HL-60 (cell line): Measurements from ENCODE around the gene TAS2R43.
"Not testable (repeated sequence)": the region's sequence is repeated elsewhere in the genome, so short reads cannot be mapped to it uniquely, and the experiment has no call there.

Experiments used
- DNase-seq, 2 experiments: peaks; one replicate each; pipeline ENCODE4 v3.0.0-alpha.2; 2010 to 2020; ENCODE audit warnings: low read depth in 1 of 2, low spot score in 1 of 2
- H3K27ac ChIP-seq: fragments of 250-450 bp; sonication (Bioruptor Pico); replicated peaks from 2 replicates; pipeline ENCODE4 v1.5.1; 2020; ENCODE audit warnings: mild to moderate bottlenecking, moderate library complexity
- H3K27me3 ChIP-seq: fragments of 250-450 bp; sonication (Bioruptor Pico); 2 replicates; pipeline ENCODE4 v1.5.1; 2021; ENCODE audit warnings: mild to moderate bottlenecking, moderate library complexity; ENCODE audit not compliant: insufficient read depth, poor library complexity, severe bottlenecking
- H3K4me3 ChIP-seq: replicated peaks from 2 replicates; pipeline ENCODE4 v1.5.1; 2011; ENCODE audit warnings: mild to moderate bottlenecking, control low read depth, low read length; ENCODE audit not compliant: insufficient read depth
- CTCF ChIP-seq: IDR thresholded peaks from one replicate; pipeline ENCODE4 v1.5.1; 2011; ENCODE audit warnings: low read length, control low read depth, inconsistent platforms; ENCODE audit not compliant: insufficient read depth
- GABPA ChIP-seq: IDR thresholded peaks from 2 replicates; pipeline ENCODE4 v1.6.1; 2012; ENCODE audit warnings: low read depth
- POLR2AphosphoS5 ChIP-seq: IDR thresholded peaks from 2 replicates; pipeline ENCODE4 v1.6.1; 2012; ENCODE audit warnings: low read depth
- REST ChIP-seq: IDR thresholded peaks from 2 replicates; pipeline ENCODE4 v1.6.1; 2012; ENCODE audit warnings: low read depth; ENCODE audit not compliant: insufficient replicate concordance
- SPI1 ChIP-seq: IDR thresholded peaks from 2 replicates; pipeline ENCODE4 v1.6.1; 2012; ENCODE audit warnings: low read depth, mild to moderate bottlenecking, borderline replicate concordance

TAS2R43 gene

DNA sequence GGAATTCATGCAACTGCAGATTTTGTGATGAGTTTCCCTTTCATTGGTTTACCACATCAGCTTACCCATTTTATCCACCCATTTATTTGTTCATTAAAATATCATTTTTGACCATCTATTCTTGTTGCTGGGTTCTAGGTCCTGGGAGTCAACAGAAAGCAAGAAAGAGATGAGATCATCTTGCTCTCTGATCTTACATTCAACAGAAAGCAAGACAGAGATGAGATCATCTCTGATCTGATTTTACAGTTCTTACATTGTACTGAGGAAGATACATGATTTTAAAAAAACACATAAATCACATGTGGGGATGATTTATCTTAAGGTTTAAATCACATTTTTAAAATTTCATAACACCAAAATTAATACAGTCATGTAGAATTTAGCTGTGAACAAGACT lies 32.3 kb downstream of the TAS2R43 start:
- no peak overlapping the region for H3K27ac ChIP-seq
- TF ChIP-seq GABPA: no peak
- no peak for TF ChIP-seq REST
- TF ChIP-seq POLR2AphosphoS5: no peak
- TF ChIP-seq SPI1: no peak
- TF ChIP-seq CTCF: no peak
- H3K4me3 ChIP-seq: no peak overlapping the region
- DNase-seq: no peak
- no peaks in the 10 kb centered on the region for H3K27me3 ChIP-seq

GRCh38 chr12:11059041-11059440 lies 33.1 kb downstream of the TAS2R43 start:
- TF ChIP-seq CTCF (no peak), GABPA (no peak), SPI1 (no peak), POLR2AphosphoS5 (no peak), REST (no peak)
- Histone ChIP-seq H3K27me3 (no peaks in the 10 kb centered on the region), H3K27ac (no peak overlapping the region), H3K4me3 (no peak overlapping the region)
- no peak for DNase-seq

- no peak for DNase-seq
- TF ChIP-seq GABPA: no peak
- TF ChIP-seq SPI1: no peak
- no peak for TF ChIP-seq POLR2AphosphoS5
- no peak for TF ChIP-seq REST
- no peak for TF ChIP-seq CTCF
- H3K27ac ChIP-seq: no peak overlapping the region
These were observed 36.8 kb downstream of the TAS2R43 start for GRCh38 chr12:11055306-11055705.

DNA sequence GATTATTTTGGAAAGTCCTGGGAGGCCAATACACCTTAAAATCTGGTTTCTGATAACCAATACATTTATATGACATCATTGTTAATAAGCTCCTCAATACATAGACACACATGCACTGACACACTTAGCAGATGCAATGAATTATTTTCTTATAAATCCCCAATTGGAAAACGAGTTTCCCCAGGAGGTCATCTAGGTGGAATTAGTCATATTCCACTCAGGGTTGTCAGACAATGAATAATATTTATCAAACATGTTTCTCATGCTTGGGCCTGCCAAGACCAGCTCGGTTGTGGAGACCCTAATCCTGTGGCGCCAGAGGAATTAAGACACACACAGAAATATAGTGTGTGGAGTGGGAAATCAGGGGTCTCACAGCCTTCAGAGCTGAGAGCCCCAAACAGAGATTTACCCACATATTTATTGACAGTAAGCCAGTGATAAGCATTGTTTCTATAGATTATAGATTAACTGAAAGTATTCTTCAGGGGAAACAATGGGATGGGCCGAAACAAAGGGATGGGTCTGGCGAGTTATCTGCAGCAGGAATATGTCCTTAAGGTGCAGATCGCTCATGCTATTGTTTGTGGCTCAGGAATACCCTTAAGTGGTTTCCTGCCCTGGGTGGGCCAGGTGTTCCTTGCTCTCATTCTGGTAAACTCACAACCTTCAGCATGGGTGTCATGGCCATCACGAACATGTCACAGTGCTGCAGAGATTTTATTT lies 42.1 kb downstream of the TAS2R43 start:
- not testable (repeated sequence) for H3K27ac ChIP-seq, H3K4me3 ChIP-seq, H3K27me3 ChIP-seq, DNase-seq

More at GRCh38 chr12:11055306-11055705, 36.8 kb downstream of the TAS2R43 start:
- Histone ChIP-seq H3K27me3 (no peaks in the 10 kb centered on the region), H3K4me3 (no peak overlapping the region)
